Esophagus squamous epithelium (tissue), 5 donors: ENCODE data around the gene CDH11. TPM values are rescaled to one million over a fixed set of nuclear protein-coding genes. Genes with fewer than 3 reads are reported as not detected.

Experiments
- DNase-seq: peaks from one replicate; lab custom pipeline; 2025; lab: John Stamatoyannopoulos, UW
- H3K27ac ChIP-seq, 4 donors: fragments of 200-600 bp; sonication (generic); one replicate each; pipeline ENCODE4 v1.5.1; 2016 to 2019; ENCODE audit warnings: mild to moderate bottlenecking in 1 of 4
- H3K27me3 ChIP-seq, 4 donors: fragments of 200-600 bp; sonication (generic); 1 replicate in 3 of 4; 2 replicates in 1 of 4; pipeline versions ENCODE4 v1.5.1 to v1.6.0; 2017 to 2021; ENCODE audit warnings: antibody characterized with exemption in 1 of 4
- H3K36me3 ChIP-seq, 3 donors: fragments of 200-600 bp; sonication (generic); one replicate each; pipeline ENCODE4 v1.5.1; 2016 to 2019
- H3K4me1 ChIP-seq, 3 donors: fragments of 200-600 bp; sonication (generic); one replicate each; pipeline ENCODE4 v1.5.1; 2017 to 2019
- H3K4me3 ChIP-seq, 4 donors: fragments of 200-600 bp; sonication (generic); 1 replicate in 3 of 4; 2 replicates in 1 of 4; pipeline ENCODE4 v1.5.1; 2016 to 2019; ENCODE audit warnings: mild to moderate bottlenecking in 2 of 4, moderate library complexity in 1 of 4
- H3K9me3 ChIP-seq, 3 donors: fragments of 200-600 bp; sonication (generic); one replicate each; pipeline ENCODE4 v1.5.1; 2016 to 2019
- POLR2A ChIP-seq, 4 donors: fragments of 450-650 bp; IDR thresholded peaks; one replicate each; pipeline ENCODE4 v1.6.1; 2017; ENCODE audit warnings: antibody characterized with exemption in 4 of 4, mild to moderate bottlenecking in 4 of 4, moderate library complexity in 3 of 4
- WGBS, 2 donors: methylation state at CpG; one replicate each; pipeline ENCODE4 v1.1.5; 2018; 5-methylcytosine and 5-hydroxymethylcytosine counted together
- intact Hi-C: fragments of 100-400 bp; cut with DNase I; formaldehyde crosslinking; loops from one replicate; pipeline ENCODE4 v1.15.0; 2022
- total RNA-seq, 4 donors: library from RNA; depleted of rRNA; stranded (reverse); fragments of >200 nt; gene quantifications; one replicate each; pipeline ENCODE4 v1.1.0, GENCODE V29; 2016
- TF ChIP-seq, protein P1 (sequence below), 6 experiments: fragments of 450-650 bp in 4 of 6; fragments of 200-600 bp in 2 of 6; sonication (generic) in 2 of 6; IDR thresholded peaks; one replicate each; pipeline ENCODE4 v1.5.1; 2016 to 2019; ENCODE audit warnings: antibody characterized with exemption in 6 of 6, mild to moderate bottlenecking in 4 of 6, moderate library complexity in 4 of 6
- donor health status: DM: yes; HTN: yes; CAD: no.

The CDH11 gene
- total RNA-seq, 4 donors from 2014 or later = 3.4 to 17.5 (median 6.6) TPM

DNA sequence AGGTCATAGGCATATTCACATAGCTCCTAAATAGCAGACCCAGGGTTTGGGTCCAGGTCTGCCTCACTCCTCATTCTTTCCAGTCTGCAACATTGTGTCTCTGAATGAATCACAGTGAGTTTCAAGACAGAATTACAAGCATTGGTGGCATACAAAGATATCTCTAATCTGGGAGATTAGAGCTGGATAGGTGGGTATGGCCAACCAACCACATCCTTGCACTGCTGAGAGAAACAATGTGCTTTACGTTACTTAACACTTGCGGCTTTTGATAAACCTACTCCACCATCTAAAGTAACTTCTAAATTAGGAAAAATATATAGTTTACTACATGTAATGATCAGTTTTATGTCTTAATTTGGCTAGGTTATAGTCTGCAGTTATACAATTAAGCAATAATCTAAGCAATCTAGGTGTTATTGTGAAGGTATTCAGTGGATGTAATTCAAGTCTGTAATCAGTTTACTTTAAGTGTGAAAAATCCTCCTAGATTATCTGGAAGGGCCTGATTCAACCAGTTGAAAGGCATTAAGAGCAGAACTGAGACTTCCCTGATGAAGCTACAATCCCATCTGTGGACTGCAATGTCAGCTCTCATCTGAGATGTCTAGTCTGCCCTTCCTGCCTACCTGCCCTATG is 26.7 kb downstream of the CDH11 start:
- no peaks in the 10 kb centered on the region for H3K27me3 ChIP-seq
- H3K36me3 ChIP-seq = no peaks in the 10 kb centered on the region
- H3K4me1 ChIP-seq = no peaks in the 10 kb centered on the region
- intact Hi-C loops = no loop called here
- 98% methylated on average over 2 of the region's 2 CpGs for WGBS, 2 donors
- no peak for TF ChIP-seq POLR2A (IDR thresholded peaks at IDR 0.05)
- no peak overlapping the region for H3K27ac ChIP-seq
- H3K4me3 ChIP-seq = no peak overlapping the region
- no peak for DNase-seq
- no peaks in the 10 kb centered on the region for H3K9me3 ChIP-seq

DNA sequence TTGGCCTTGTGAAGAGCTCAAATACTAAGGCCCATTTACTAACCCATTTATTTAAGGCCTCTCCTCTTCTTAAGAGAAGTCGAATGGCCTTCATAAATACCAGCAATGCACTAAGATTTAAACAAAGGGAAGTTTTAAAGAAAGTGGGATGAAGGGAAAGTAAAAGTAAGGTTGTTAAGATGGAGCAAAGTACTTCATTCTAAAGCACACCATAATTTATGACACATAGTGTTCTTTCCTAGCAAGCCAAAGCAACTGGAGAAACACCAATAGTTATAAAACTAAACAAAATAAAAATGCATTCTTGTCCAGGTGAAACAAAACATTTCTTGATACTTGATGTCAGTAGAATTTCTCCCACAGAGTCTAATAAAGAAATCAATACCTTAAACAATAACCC is 27.9 kb downstream of the CDH11 start:
- Histone ChIP-seq H3K27me3 (no peaks in the 10 kb centered on the region), H3K4me3 (no peak overlapping the region), H3K9me3 (no peaks in the 10 kb centered on the region), H3K27ac (no peak overlapping the region), H3K4me1 (no peaks in the 10 kb centered on the region), H3K36me3 (no peaks in the 10 kb centered on the region)
- intact Hi-C loops = no loop called here
- DNase-seq = no peak
- TF ChIP-seq POLR2A (IDR thresholded peaks at IDR 0.05) = no peak
- TF ChIP-seq, protein P1, sequence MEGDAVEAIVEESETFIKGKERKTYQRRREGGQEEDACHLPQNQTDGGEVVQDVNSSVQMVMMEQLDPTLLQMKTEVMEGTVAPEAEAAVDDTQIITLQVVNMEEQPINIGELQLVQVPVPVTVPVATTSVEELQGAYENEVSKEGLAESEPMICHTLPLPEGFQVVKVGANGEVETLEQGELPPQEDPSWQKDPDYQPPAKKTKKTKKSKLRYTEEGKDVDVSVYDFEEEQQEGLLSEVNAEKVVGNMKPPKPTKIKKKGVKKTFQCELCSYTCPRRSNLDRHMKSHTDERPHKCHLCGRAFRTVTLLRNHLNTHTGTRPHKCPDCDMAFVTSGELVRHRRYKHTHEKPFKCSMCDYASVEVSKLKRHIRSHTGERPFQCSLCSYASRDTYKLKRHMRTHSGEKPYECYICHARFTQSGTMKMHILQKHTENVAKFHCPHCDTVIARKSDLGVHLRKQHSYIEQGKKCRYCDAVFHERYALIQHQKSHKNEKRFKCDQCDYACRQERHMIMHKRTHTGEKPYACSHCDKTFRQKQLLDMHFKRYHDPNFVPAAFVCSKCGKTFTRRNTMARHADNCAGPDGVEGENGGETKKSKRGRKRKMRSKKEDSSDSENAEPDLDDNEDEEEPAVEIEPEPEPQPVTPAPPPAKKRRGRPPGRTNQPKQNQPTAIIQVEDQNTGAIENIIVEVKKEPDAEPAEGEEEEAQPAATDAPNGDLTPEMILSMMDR (IDR thresholded peaks at IDR 0.05) = no peak
- WGBS, 2 donors = 67 to 73% methylated on average over 1 of the region's 1 CpG

DNA sequence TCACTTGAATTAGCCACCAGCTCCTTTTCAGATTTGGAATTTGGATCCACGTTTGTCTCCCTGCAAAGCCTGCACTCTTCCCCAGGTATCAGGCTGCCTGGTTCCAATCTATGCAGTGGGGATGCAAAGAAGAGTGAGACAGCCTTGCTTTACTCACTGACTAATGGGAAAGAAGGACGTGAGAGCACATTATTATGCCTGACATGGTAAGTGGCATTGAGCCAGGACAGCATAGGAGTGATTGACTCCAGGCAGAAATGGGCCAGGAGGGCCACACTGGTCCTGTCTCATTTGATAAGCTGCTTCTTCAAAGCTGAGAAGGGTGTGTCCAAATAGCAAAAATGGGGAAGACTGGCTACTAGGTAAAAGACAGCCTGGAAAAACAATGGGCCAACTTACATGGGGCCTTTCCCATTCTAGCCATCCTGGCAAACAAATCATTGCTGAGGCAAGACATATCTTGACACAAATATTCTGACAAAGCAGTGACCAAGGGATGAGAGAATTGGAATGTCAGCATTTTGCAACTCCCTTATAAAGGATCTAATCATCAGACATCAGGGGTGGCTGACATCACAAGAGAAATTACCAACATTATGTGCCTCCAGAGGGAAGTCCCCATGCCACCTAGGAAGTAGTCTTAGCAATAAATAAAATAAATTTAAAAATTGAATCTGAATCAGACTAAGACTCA is 38.6 kb downstream of the CDH11 start:
- intact Hi-C loops = no loop called here
- 54% methylated on average over 2 of the region's 2 CpGs for WGBS, 2 donors
- no peaks in the 10 kb centered on the region for H3K9me3 ChIP-seq
- H3K36me3 ChIP-seq = no peaks in the 10 kb centered on the region
- DNase-seq = no peak
- H3K4me3 ChIP-seq = no peak overlapping the region
- no peak for TF ChIP-seq POLR2A (IDR thresholded peaks at IDR 0.05)
- TF ChIP-seq, protein P1 (IDR thresholded peaks at IDR 0.05) = no peak
- no peaks in the 10 kb centered on the region for H3K4me1 ChIP-seq
- H3K27ac ChIP-seq = no peak overlapping the region
- H3K27me3 ChIP-seq = no peaks in the 10 kb centered on the region

DNA sequence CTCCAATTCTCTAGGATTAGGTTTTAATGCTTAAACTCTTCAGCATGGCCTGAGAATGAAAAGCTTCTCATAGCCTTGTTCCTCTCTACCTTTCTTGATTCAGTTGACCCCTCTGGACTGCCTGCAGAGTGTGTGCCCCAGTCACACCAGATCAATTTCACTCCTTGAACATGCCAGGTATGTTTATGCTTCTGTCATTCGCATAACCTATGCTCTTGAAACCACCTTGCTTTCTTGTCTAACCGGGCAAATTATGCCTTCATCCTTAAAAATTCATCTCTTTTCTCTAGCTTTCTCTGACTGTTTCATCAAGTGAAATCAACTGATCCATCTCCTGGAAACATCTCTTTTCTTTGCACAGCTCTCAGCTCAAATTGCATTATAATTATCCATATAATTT is 42.3 kb downstream of the CDH11 start:
- Histone ChIP-seq H3K9me3 (no peaks in the 10 kb centered on the region), H3K27ac (no peak overlapping the region), H3K36me3 (no peaks in the 10 kb centered on the region), H3K4me1 (no peaks in the 10 kb centered on the region), H3K4me3 (no peak overlapping the region), H3K27me3 (no peaks in the 10 kb centered on the region)
- 85 to 91% methylated on average over 2 of the region's 2 CpGs for WGBS, 2 donors
- intact Hi-C loops = no loop called here
- TF ChIP-seq, protein P1 (IDR thresholded peaks at IDR 0.05) = no peak
- no peak for TF ChIP-seq POLR2A (IDR thresholded peaks at IDR 0.05)
- DNase-seq = no peak

DNA sequence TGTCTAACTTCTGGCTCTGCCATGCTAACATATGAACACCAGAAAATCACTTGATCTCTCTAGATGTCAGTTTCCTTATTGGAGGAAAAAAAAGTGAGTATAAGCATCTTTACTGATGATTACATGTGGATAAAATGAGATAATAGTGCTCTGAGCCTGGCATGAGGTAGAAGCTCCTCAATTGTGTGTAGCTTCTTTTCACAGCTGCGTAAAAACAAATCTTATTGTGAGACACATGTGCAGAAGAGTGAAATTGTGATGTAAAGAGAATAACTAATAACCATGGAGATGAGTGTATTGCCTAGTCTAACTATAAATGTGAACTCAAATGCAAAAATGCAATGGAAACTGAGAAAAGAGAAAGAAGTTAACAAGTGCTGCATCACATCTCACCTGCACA is 44.7 kb downstream of the CDH11 start:
- no peak overlapping the region for H3K4me3 ChIP-seq
- intact Hi-C loops = no loop called here
- DNase-seq = no peak
- TF ChIP-seq POLR2A (IDR thresholded peaks at IDR 0.05) = no peak
- TF ChIP-seq, protein P1 (IDR thresholded peaks at IDR 0.05) = no peak
- no peak overlapping the region for H3K27ac ChIP-seq
- no peaks in the 10 kb centered on the region for H3K27me3 ChIP-seq
- H3K4me1 ChIP-seq = peaks cover 0 to 1% (median under 1%) of the 10 kb centered on the region in 3 donors
- WGBS, 2 donors = 91 to 92% methylated on average over 1 of the region's 1 CpG
- no peaks in the 10 kb centered on the region for H3K36me3 ChIP-seq
- no peaks in the 10 kb centered on the region for H3K9me3 ChIP-seq
